Fibroblast of skin of left quadriceps (primary cell): ENCODE results near the gene MACF1.

Experiments used
- DNase-seq, 2 experiments: peaks; one replicate each; pipeline ENCODE4 v3.0.0-alpha.2; 2013; ENCODE audit warnings: low read depth in 2 of 2

MACF1 gene

GRCh38 chr1:39310015-39310414 lies 105.5 kb downstream of the MACF1 start:
- DNase-seq, result no peak

DNA sequence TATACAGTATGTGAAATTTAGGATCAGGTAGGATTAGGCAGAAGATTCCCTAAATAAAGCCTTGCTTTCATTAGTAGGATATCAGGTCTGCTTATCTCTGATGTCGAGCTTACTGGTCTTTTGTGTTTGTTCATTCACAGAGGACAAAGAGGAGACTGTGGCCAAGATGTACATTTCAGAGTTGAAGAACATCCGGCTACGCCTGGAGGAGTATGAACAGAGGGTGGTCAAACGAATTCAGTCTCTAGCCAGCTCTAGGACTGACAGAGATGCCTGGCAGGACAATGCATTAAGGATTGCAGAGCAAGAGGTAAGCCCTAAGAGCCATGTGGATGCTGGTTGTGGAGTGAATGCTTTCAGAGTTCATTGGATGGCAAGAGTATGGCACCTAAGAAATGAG lies 106.2 kb downstream of the MACF1 start:
- no peak for DNase-seq

- DNase-seq, result no peak
These were observed 112.6 kb downstream of the MACF1 start for GRCh38 chr1:39317111-39317510.

DNA sequence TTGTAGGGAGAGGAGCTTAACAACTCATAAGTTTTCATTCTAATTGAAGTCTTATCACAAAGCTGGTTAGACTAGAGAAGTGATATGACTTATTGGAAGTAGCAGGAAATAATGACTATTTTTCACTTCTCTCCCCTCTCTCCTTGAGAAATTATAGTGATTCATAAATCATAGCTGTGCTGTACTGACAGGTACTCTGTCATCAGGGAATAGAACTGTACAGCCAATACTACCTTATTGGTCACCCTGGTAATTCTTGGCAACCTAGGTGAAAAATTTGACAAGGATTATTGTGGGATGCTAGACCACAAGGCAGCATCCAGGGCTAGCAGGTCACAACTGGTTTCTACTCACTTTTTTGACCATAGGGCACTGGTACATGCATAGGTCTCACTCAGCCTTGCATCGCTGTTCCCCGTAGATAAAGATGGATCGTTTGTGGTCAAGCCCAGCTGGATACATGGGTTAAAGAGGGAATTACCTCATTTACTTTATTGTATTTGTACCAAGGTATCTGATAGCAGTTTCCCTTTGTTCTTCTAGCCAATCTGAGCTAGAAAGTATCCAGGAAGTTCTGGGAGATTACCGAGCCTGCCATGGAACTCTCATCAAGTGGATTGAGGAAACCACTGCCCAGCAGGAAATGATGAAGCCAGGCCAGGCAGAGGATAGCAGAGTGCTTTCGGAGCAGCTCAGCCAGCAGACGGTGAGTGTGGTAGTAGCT lies 113.6 kb downstream of the MACF1 start:
- no peak for DNase-seq

- DNase-seq, result no peak
These were observed 117.5 kb downstream of the MACF1 start for GRCh38 chr1:39321979-39322378.

- DNase-seq, result no peak
These were observed 117.9 kb downstream of the MACF1 start for GRCh38 chr1:39322431-39322830.

DNA sequence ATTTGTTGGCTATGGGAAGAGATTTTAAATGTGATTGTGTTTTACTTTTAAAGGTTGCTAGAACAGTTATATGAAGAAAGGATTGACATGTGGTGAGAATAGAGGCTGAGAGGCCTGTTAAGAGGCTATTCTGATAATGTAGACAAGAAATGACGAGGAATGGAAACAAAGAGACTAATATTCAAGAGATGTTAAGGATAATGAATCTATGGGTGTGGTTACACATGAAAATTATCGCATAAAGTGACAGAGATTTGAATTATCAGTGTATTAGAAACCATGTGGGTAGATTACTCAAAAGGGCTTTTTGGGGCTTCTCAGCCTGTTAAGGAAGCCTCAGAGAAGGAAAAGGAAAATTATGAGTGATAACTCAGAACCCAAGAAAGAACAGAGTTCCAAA lies 120.4 kb downstream of the MACF1 start:
- no peak for DNase-seq

GRCh38 chr1:39326836-39327235 lies 122.3 kb downstream of the MACF1 start:
- DNase-seq, result no peak

DNA sequence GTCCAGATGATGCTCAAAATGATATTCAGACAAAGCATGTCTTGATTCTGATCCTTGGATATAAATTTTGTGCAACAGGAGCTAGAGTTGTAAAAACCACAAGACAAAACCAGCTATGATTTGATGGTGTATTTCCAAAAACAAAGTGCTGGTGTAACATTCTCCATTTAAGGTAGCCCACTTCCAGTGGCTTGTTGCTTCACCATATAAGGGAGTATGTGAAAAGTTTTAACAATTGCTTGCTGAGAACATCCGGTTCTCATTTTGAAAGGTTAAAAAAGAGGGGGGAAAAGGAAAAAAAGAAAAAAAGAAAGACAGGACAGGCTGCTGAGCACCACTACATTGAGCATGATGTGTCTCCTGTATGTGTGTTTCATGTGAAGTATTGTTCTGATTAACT lies 123.6 kb downstream of the MACF1 start:
- peak; percentile 29 for DNase-seq

DNA sequence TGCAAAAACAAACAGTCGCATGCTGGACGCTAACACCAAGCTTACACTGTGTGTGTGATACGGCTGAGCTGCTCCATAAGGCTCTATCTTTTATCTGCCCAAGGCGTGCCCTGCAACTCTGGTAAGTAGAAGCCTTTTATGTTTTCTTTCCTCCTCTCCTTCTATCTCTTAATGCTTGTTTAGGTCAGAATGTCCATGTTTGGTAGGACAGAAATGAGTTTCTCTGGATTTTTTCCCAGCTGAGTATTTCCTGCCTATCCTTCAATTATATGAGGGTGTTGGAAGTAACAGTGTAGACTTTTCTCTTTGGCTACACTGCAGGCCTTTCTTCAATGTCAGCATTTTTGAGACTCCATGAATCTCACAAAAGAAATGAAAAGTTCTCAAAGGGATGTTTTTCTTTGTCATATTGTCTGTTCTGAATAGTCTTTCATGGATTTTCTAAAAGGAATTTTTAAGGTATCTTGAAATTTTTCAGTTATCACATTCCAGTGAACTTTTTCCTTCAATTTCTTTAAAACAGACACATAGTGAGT lies 124.2 kb downstream of the MACF1 start:
- DNase-seq, result no peak

GRCh38 chr1:39331647-39332046 lies 127.2 kb downstream of the MACF1 start:
- no peak for DNase-seq

GRCh38 chr1:39332291-39332690 lies 127.8 kb downstream of the MACF1 start:
- DNase-seq, result no peak

DNA sequence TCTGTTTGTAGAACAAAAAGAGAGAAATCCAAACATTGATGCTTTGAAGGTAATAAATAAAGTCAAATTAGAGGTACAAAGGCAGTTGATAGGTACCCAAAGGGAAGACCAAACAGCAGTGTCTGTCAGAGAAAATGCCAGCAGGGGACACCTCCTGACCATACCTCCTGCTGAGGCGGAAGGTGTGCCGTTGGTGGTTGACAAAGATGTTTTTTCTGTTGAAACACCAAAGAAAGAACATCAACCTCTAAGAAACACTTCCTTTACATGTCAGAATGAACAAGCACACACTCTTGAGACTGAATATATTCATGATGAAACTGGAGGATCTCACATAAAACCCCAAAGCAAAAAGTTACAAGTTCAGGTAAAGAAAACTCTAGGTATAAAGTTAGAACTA lies 128.3 kb downstream of the MACF1 start:
- DNase-seq, result no peak

DNA sequence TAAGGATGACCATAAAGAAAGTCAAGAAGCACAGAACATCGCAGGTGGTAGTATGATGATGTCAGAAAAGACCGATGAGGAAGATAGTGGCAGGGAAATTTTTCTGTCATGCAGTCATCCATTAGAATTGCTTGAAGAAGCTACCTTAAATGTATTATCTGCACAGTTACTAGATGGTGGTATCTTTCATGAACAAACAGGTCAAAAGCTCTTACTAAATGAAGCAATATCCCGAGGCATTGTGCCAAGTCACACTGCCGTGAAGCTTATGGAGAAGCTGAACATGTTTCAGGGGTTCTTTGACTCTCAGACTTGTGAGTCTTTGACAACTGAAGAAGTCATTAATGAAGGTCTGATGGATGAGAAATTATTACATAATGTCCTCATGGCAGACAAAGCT lies 128.8 kb downstream of the MACF1 start:
- DNase-seq, result no peak

DNA sequence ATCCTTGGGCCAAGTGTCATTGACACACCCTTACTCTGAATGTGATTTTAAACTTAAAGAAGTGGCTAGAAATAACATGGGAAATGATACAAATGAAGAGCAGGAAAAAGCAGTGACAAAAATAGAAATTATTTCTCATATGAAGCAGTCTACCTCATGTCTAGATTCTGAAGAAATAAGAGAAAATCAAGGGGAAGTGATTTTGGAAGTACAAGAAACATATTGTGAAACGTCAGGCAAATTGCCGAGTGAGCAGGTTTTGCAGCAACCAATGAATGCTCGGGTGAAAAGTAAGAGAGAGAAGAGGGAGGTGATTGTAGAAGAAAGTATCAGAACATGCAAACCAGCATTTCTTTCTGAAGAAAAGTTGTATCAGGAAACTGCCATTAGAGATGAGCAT lies 130.7 kb downstream of the MACF1 start:
- no peak for DNase-seq

GRCh38 chr1:39337067-39337466 lies 132.6 kb downstream of the MACF1 start:
- DNase-seq, result no peak

DNA sequence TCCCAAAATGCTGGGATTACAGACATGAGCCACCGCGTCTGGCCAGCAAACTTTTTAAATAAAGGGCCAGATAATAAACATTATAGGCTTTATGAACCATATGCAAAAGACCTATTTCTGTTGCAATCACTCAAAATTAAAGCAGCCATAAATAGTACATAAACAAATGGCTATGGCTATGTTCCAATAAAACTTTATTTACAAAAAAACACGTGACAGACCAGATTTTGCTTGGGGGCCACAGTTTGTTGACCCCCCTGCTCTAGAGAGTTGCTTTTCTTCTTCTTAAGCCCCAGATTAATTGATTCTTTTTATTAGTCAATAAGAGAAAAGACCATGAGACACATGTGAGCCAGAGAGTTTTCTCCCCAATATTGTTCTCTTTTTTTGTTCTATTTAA lies 138.3 kb downstream of the MACF1 start:
- no peak for DNase-seq

DNA sequence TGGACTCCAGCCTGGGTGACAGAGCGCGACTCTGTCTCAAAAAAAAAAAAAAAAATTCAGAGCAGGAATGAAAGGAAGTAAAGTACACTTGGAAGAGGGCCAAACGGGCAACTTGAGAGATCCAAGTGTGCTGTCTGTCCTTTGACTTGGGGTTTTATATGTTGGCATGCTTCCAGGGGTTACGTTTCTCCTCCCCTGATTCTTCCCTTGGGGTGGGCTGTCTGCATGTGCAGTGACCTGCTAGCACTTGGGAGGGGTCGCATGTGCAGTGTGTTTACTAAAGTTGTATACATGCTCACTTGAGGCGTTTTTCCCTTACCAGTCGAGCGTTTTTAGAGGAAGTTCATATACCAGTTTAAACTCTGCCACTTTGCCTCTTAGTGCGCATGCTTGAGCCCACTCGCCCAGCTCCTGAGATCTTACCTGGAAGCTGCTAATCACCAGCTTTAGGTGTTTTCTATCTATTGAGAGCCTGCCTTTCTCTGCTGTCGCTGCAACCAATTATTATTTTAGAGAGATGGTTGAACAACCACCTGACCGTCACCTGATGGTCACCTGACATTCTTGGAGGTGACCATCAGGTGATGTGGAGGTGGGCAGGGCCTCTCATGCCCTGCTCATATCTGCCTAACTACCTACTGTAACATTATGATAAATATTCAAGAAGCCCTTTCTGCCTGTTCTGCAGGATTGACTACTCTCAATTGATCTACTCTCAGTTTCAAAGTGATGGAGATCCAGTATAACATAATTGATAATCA lies 140.1 kb downstream of the MACF1 start:
- no peak for DNase-seq

DNA sequence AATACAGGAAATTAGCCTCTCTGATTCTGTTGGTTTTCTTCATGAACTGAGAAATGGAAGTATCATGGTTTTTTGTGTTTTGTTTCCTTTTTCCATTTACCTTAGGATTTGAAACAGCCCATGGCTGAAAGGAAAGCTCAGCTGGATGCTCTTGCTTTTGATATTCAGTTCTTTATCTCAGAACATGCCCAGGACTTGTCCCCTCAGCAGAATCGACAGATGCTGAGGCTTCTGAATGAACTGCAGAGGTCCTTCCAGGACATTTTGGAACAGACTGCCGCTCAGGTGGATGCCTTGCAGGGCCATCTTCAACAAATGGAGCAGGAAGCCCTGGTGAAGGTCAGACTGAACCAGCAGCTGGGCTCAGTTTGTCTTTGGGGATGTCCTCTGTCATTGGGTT lies 142.4 kb downstream of the MACF1 start:
- DNase-seq, result no peak

DNA sequence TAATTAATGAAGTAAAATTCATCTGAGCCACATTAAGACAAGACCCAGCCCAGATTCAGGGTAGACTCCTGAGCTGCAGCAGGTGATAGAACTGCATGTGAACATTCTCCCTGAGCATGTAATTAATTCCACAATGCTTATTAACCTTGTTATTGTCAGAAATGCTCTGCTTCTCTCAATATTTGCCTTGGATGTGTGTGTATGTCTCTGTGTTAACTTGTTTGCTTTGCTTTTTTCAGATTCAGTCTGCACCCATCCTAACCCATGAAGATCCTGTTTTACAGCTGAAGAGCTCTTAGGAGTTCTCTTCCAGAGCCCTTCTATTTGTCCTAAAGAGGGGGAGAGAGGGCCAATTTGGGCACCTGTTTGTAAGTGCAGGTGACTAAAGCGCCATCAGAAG lies 143.8 kb downstream of the MACF1 start:
- DNase-seq, result no peak

DNA sequence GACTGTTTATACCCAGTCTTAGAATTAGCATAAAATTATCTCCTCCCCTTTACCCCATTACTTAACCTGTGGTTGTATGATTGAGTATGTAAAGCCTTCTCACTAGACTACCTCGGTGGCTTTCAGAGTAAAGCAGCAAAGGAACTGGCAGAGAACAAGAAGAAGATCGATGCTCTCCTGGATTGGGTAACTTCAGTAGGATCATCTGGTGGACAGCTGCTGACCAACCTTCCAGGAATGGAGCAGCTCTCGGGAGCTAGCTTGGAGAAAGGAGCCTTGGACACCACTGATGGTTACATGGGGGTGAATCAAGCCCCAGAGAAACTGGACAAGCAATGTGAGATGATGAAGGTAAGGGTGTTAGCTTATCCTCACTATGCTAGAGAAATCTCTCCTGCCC lies 148.4 kb downstream of the MACF1 start:
- no peak for DNase-seq

DNA sequence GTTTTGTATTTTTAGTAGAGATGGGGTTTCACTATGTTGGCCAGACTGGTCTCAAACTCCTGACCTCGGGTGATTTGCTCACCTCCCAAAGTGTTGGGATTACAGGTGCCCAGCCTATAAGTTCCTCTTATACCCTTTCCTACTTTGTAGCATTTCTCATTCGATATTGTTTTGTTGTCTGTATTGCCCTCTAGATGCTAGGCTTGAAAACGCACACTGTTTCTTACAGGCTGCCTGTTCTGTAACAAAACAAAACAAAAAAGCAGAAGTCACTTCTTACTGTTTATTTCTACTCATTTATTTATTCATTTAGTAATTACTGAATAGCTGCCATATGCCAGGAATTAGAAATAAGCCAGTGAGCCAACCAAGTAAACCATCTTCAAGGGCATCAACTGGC lies 150.1 kb downstream of the MACF1 start:
- DNase-seq, result no peak

DNA sequence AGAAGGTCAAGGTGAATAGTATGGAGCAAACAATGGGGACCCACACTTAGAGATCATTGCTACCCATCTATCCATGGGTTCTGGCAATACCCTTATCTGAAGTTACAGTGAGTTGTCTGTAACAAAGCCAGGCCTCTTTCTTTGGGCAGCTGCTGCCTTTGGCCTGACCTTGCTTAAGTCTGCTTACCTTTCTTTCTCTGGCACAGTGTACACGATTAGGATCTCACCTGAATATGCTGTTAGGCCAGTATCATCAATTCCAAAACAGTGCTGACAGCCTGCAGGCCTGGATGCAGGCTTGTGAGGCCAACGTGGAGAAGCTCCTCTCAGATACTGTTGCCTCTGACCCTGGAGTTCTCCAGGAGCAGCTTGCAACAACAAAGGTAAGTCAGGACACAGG lies 154.0 kb downstream of the MACF1 start:
- no peak for DNase-seq
